Neuronal stem cell (in vitro differentiated cells): ENCODE data around the gene FAM98C.

Source experiments
- DNase-seq: peaks from one replicate; pipeline ENCODE4 v3.0.0-alpha.2; 2013; ENCODE audit warnings: low spot score
- H2AFZ ChIP-seq: one replicate; pipeline ENCODE4 v1.6.1; 2013; ENCODE audit warnings: mild to moderate bottlenecking, low read length, inconsistent platforms
- H2AK5ac ChIP-seq: 2 replicates; pipeline ENCODE4 v1.6.1; 2013; ENCODE audit warnings: low read depth, mild to moderate bottlenecking, inconsistent platforms, low read length, moderate library complexity, mixed read lengths
- H2BK120ac ChIP-seq: 2 replicates; pipeline ENCODE4 v1.6.1; 2013; ENCODE audit warnings: low read depth, mild to moderate bottlenecking, inconsistent platforms, low read length, moderate library complexity, mixed read lengths
- H2BK12ac ChIP-seq: one replicate; pipeline ENCODE4 v1.6.1; 2013; ENCODE audit warnings: low read length, inconsistent platforms
- H2BK15ac ChIP-seq: 2 replicates; pipeline ENCODE4 v1.6.1; 2013; ENCODE audit warnings: mild to moderate bottlenecking, low read length, inconsistent platforms, mixed read lengths
- H2BK5ac ChIP-seq: one replicate; pipeline ENCODE4 v1.6.1; 2013; ENCODE audit warnings: inconsistent platforms, mild to moderate bottlenecking, low read length, moderate library complexity
- H3K14ac ChIP-seq: one replicate; pipeline ENCODE4 v1.6.1; 2013; ENCODE audit warnings: low read length, inconsistent platforms
- H3K18ac ChIP-seq: 2 replicates; pipeline ENCODE4 v1.6.1; 2013; ENCODE audit warnings: low read length, inconsistent platforms
- H3K23ac ChIP-seq: 2 replicates; pipeline ENCODE4 v1.6.1; 2013; ENCODE audit warnings: low read depth, mild to moderate bottlenecking, mixed read lengths, low read length, inconsistent platforms; ENCODE audit not compliant: poor library complexity
- H3K27ac ChIP-seq: replicated peaks from 3 replicates; pipeline ENCODE4 v1.5.1; 2013; ENCODE audit warnings: low read length, inconsistent platforms
- H3K27me3 ChIP-seq, 3 experiments: 2 replicates each; pipeline ENCODE4 v1.6.1; 2013; ENCODE audit warnings: low read length in 3 of 3, mild to moderate bottlenecking in 2 of 3, inconsistent platforms in 1 of 3, low read depth in 1 of 3, mixed read lengths in 1 of 3, moderate library complexity in 1 of 3; ENCODE audit not compliant: control insufficient read depth in 3 of 3, insufficient read depth in 3 of 3
- H3K36me3 ChIP-seq, 2 donors: replicated peaks in 1 of 2; 2 replicates each; pipeline ENCODE4 v1.6.1; 2013; ENCODE audit warnings: low read length in 2 of 2; ENCODE audit not compliant: control insufficient read depth in 2 of 2, insufficient read depth in 2 of 2
- H3K4ac ChIP-seq: 2 replicates; pipeline ENCODE4 v1.6.1; 2013; ENCODE audit warnings: inconsistent platforms, mild to moderate bottlenecking, low read length, moderate library complexity
- H3K4me1 ChIP-seq, 2 donors: 1 replicate in 1 of 2; 2 replicates in 1 of 2; pipeline ENCODE4 v1.6.1; 2013; ENCODE audit warnings: low read length in 2 of 2, low read depth in 1 of 2; ENCODE audit not compliant: control insufficient read depth in 2 of 2, insufficient read depth in 1 of 2
- H3K4me2 ChIP-seq: one replicate; pipeline ENCODE4 v1.6.1; 2013; ENCODE audit warnings: mild to moderate bottlenecking, low read length, inconsistent platforms; ENCODE audit not compliant: insufficient read depth, poor library complexity, severe bottlenecking
- H3K4me3 ChIP-seq, 2 donors: 2 replicates each; pipeline ENCODE4 v1.5.1; 2013; ENCODE audit warnings: low read length in 2 of 2, mild to moderate bottlenecking in 2 of 2, inconsistent platforms in 1 of 2, moderate library complexity in 1 of 2
- H3K79me1 ChIP-seq: one replicate; pipeline ENCODE4 v1.6.1; 2013; ENCODE audit warnings: low read depth, mild to moderate bottlenecking, inconsistent platforms, low read length, moderate library complexity
- H3K9ac ChIP-seq: one replicate; pipeline ENCODE4 v1.6.1; 2013; ENCODE audit warnings: mild to moderate bottlenecking, low read depth, low read length, inconsistent platforms; ENCODE audit not compliant: poor library complexity
- H3K9me3 ChIP-seq, 2 donors: replicated peaks in 1 of 2; 2 replicates each; pipeline versions ENCODE3 to v1.6.1; 2013; ENCODE audit warnings: low read length in 2 of 2, mild to moderate bottlenecking in 2 of 2, inconsistent platforms in 1 of 2, low read depth in 1 of 2, mixed read lengths in 1 of 2, moderate library complexity in 1 of 2; ENCODE audit not compliant: control insufficient read depth in 2 of 2, insufficient read depth in 1 of 2
- H4K8ac ChIP-seq: one replicate; pipeline ENCODE4 v1.6.1; 2013; ENCODE audit warnings: low read depth, mild to moderate bottlenecking, inconsistent platforms, low read length, moderate library complexity
- H4K91ac ChIP-seq: one replicate; pipeline ENCODE4 v1.6.1; 2013; ENCODE audit warnings: low read length, low read depth, mild to moderate bottlenecking, inconsistent platforms; ENCODE audit not compliant: poor library complexity
- WGBS, 2 donors: extraction: QIAGEN DNeasy Blood & Tissue Kit; methylation state at CpG; one replicate each; pipeline ENCODE4 v1.1.7; 2013; ENCODE audit warnings: missing lambda C conversion rate in 2 of 2, mixed read lengths in 1 of 2; ENCODE audit not compliant: insufficient read length in 2 of 2, insufficient replicate concordance in 1 of 2; ENCODE audit errors: extremely low coverage in 2 of 2; 5-methylcytosine and 5-hydroxymethylcytosine counted together

The FAM98C gene

GRCh38 chr19:38370299-38370698 is 32.6 kb upstream of the FAM98C start:
- Histone ChIP-seq H3K4me2 (no peak overlapping the region), H3K23ac (peak overlapping the region; percentile 4), H4K8ac (no peak overlapping the region), H3K4ac (no peak overlapping the region), H3K18ac (no peak overlapping the region), H2AFZ (no peak overlapping the region), H2BK5ac (no peak overlapping the region), H3K27ac (no peak overlapping the region), H3K27me3 (peaks cover 0 to 16% (median 0%) of the 10 kb centered on the region in 3 experiments), H4K91ac (no peak overlapping the region), H3K79me1 (peaks cover 6% of the 10 kb centered on the region), H3K4me1 (peaks cover 0 to 9% of the 10 kb centered on the region in 2 donors), H3K14ac (no peak overlapping the region), H3K9ac (no peak overlapping the region), H2AK5ac (no peak overlapping the region), H3K4me3 (no peak overlapping the region), H2BK12ac (no peak overlapping the region), H2BK15ac (no peak overlapping the region), H3K9me3 (no peaks in the 10 kb centered on the region), H2BK120ac (no peak overlapping the region), H3K36me3 (no peaks in the 10 kb centered on the region)
- no CpG with 5 or more reads among the region's 12 CpGs for WGBS, 2 donors
- DNase-seq: no peak

DNA sequence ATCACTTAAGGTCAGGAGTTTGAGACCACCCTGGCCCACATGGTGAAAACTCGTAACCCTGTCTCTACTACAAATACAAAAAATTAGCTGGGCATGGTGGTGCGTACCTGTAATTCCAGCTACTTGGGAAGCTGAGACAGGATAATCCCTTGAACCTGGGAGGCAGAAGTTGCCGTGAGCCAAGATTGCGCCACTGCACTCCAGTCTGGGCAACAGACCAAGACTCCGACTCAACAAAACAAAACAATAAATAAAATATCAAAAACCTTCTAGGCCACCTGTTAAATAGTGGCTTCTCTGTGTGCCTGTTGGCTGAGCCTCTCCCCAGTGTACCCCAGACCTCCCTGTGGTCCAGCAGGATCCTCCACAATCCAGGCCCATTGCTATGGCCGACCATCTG is 31.8 kb upstream of the FAM98C start:
- H3K4me1 ChIP-seq: peaks cover 8 to 15% of the 10 kb centered on the region in 2 donors
- peaks cover 0 to 1% of the 10 kb centered on the region in 2 donors for H3K36me3 ChIP-seq
- no peak overlapping the region for H2AFZ ChIP-seq
- no peak overlapping the region for H3K4ac ChIP-seq
- H2BK5ac ChIP-seq: no peak overlapping the region
- no peak overlapping the region for H2BK15ac ChIP-seq
- H3K18ac ChIP-seq: no peak overlapping the region
- no peak overlapping the region for H3K4me2 ChIP-seq
- H3K9me3 ChIP-seq: no peaks in the 10 kb centered on the region
- H2BK12ac ChIP-seq: no peak overlapping the region
- H2AK5ac ChIP-seq: no peak overlapping the region
- no peak overlapping the region for H3K4me3 ChIP-seq
- H3K23ac ChIP-seq: no peak overlapping the region
- H3K27me3 ChIP-seq: peaks cover 0 to 16% (median 0%) of the 10 kb centered on the region in 3 experiments
- no CpG with 5 or more reads among the region's 6 CpGs for WGBS, 2 donors
- no peak overlapping the region for H2BK120ac ChIP-seq
- H3K14ac ChIP-seq: no peak overlapping the region
- no peak overlapping the region for H4K91ac ChIP-seq
- DNase-seq: no peak
- no peak overlapping the region for H4K8ac ChIP-seq
- H3K9ac ChIP-seq: no peak overlapping the region
- H3K27ac ChIP-seq: no peak overlapping the region
- H3K79me1 ChIP-seq: peaks cover 8% of the 10 kb centered on the region

- peak overlapping the region; percentile 88 for H2AFZ ChIP-seq
- no peak overlapping the region for H3K18ac ChIP-seq
- no peak overlapping the region for H3K14ac ChIP-seq
- no peak overlapping the region for H4K91ac ChIP-seq
- no peak overlapping the region for H2BK5ac ChIP-seq
- H3K23ac ChIP-seq: no peak overlapping the region
- H3K36me3 ChIP-seq: peaks cover 4 to 26% of the 10 kb centered on the region in 2 donors
- no peak overlapping the region for H2AK5ac ChIP-seq
- H3K4me1 ChIP-seq: peaks cover 8 to 9% of the 10 kb centered on the region in 2 donors
- no CpG with 5 or more reads among the region's 6 CpGs for WGBS, 2 donors
- no peak overlapping the region for H3K4ac ChIP-seq
- no peak for DNase-seq
- H3K9ac ChIP-seq: no peak overlapping the region
- peaks cover 10% of the 10 kb centered on the region for H3K79me1 ChIP-seq
- H2BK15ac ChIP-seq: no peak overlapping the region
- no peaks in the 10 kb centered on the region for H3K9me3 ChIP-seq
- H2BK12ac ChIP-seq: no peak overlapping the region
- H2BK120ac ChIP-seq: no peak overlapping the region
- peak overlapping the region; percentile 39 for H3K27ac ChIP-seq
- H3K4me3 ChIP-seq: peak overlapping the region; percentile 75 to 76
- no peak overlapping the region for H4K8ac ChIP-seq
- H3K27me3 ChIP-seq: peaks cover 0 to 16% (median 0%) of the 10 kb centered on the region in 3 experiments
- H3K4me2 ChIP-seq: peak overlapping the region; percentile 50
These were observed 29.0 kb upstream of the FAM98C start for GRCh38 chr19:38373907-38374331.

DNA sequence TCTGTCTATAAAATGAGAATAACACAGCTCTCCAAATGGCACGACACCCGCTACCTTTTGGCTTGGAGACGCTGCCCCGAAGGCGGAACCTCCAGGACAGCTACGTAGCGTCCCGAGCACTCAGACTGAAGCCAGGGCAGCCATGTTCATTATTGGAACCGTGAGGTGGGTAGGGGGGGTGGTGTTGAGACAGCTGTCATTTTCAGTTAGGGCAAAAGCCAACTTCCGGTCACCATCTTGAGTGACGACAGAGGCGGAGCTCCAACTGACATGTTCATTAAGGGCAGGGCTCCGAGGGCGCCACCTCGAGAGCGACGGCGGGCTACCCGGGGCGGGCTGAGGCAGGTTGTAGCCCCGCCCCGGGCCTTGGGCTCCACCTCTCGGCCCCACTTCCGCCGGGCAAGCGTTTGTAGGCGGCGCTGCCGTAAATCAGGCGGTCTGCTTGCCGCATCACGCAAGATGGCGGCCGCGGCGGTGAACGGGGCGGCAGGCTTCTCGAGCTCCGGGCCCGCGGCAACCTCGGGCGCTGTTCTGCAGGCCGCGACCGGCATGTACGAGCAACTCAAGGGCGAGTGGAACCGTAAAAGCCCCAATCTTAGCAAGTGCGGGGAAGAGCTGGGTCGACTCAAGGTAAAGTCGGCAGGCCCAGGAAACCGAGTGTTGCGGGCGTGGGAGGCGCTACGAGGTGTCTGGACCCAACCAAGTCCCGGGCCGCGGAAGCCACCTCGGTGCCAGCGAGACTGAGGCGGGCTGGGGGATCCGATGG is 28.4 kb upstream of the FAM98C start, which contains the start of gene PSMD8:
Gene PSMD8, plus strand, starts transcription at position 240 of the 766 bp plus-strand sequence. Its CDS starts 31 bp downstream, at position 271.
- Histone ChIP-seq H2BK15ac (peak within 1 kb of the TSS; percentile 51), H3K79me1 (peaks cover 10% of the 10 kb centered on the region), H3K14ac (peak within 1 kb of the TSS; percentile 86), H3K4me1 (peaks cover 8 to 9% of the 10 kb centered on the region in 2 donors), H4K8ac (no peak within 1 kb of the TSS), H3K27ac (peak within 1 kb of the TSS; percentile 39), H2BK12ac (no peak within 1 kb of the TSS), H2BK5ac (no peak within 1 kb of the TSS), H4K91ac (no peak within 1 kb of the TSS), H3K27me3 (peaks cover 0 to 15% (median 0%) of the 10 kb centered on the region in 3 experiments), H2AFZ (peak within 1 kb of the TSS; percentile 94), H3K4ac (no peak within 1 kb of the TSS), H3K4me2 (peak within 1 kb of the TSS; percentile 72), H3K36me3 (peaks cover 10 to 32% of the 10 kb centered on the region in 2 donors), H3K18ac (peak within 1 kb of the TSS; percentile 97), H2AK5ac (no peak within 1 kb of the TSS), H3K23ac (peak within 1 kb of the TSS; percentile 99), H3K9me3 (no peaks in the 10 kb centered on the region), H3K9ac (peak within 1 kb of the TSS; percentile 99), H2BK120ac (no peak within 1 kb of the TSS), H3K4me3 (peak within 1 kb of the TSS; percentile 76 to 91)
- peak; percentile 98 for DNase-seq
- no CpG with 5 or more reads among the region's 65 CpGs for WGBS, 2 donors
